Astrocyte (in vitro differentiated cells and primary cell): ENCODE measurements around the gene RAB19. TPM values are rescaled to one million over a fixed set of nuclear protein-coding genes. Genes with fewer than 3 reads are reported as not detected.
A peak's percentile ranks its signal among the peaks of the same experiment; 100 is the strongest.

ENCODE experiments used
- DNase-seq: peaks from one replicate; pipeline ENCODE4 v3.0.0-alpha.2; 2010; ENCODE audit warnings: low read depth
- FAIRE-seq: peaks from 2 replicates; lab custom pipeline; 2011; peaks lifted over from hg19 to GRCh38; lab: Jason Lieb, UNC
- H2AFZ ChIP-seq: 2 replicates; pipeline ENCODE4 v1.6.0; 2012; ENCODE audit warnings: low read depth, low read length, inconsistent platforms
- H3K27ac ChIP-seq: 2 replicates; pipeline ENCODE4 v1.5.1; 2011; ENCODE audit warnings: low read depth, low read length, inconsistent platforms
- H3K27me3 ChIP-seq: 2 replicates; pipeline ENCODE4 v1.6.0; 2011; ENCODE audit warnings: low read length, inconsistent platforms; ENCODE audit not compliant: insufficient read depth
- H3K36me3 ChIP-seq: 2 replicates; pipeline ENCODE4 v1.5.1; 2011; ENCODE audit warnings: low read length, inconsistent platforms; ENCODE audit not compliant: insufficient read depth
- H3K4me1 ChIP-seq: 2 replicates; pipeline ENCODE4 v1.5.1; 2011; ENCODE audit warnings: low read length, inconsistent platforms; ENCODE audit not compliant: insufficient read depth
- H3K4me2 ChIP-seq: 2 replicates; pipeline ENCODE4 v1.6.0; 2012; ENCODE audit warnings: low read length, inconsistent platforms
- H3K4me3 ChIP-seq: 2 replicates; pipeline ENCODE4 v1.5.1; 2011; ENCODE audit warnings: low read depth, mild to moderate bottlenecking, low read length, inconsistent platforms; ENCODE audit not compliant: insufficient read depth
- H3K79me2 ChIP-seq: 2 replicates; pipeline ENCODE4 v1.6.0; 2012; ENCODE audit warnings: mild to moderate bottlenecking, low read length, inconsistent platforms; ENCODE audit not compliant: insufficient read depth
- H3K9ac ChIP-seq: 2 replicates; pipeline ENCODE4 v1.6.0; 2012; ENCODE audit warnings: mild to moderate bottlenecking, low read length, inconsistent platforms
- H3K9me3 ChIP-seq: 2 replicates; pipeline ENCODE4 v1.5.1; 2012; ENCODE audit warnings: low read depth, mild to moderate bottlenecking, low read length, inconsistent platforms; ENCODE audit not compliant: insufficient read depth
- H4K20me1 ChIP-seq: 2 replicates; pipeline ENCODE4 v1.6.0; 2012; ENCODE audit warnings: low read length, inconsistent platforms; ENCODE audit not compliant: insufficient read depth
- H3K27ac Mint-ChIP-seq: one replicate; pipeline ENCODE4 v1.8.0; 2021; ENCODE audit warnings: mild to moderate bottlenecking, mixed read lengths; ENCODE audit not compliant: unreplicated experiment
- H3K27me3 Mint-ChIP-seq: one replicate; pipeline ENCODE4 v1.8.0; 2021; ENCODE audit warnings: low read depth, mixed read lengths; ENCODE audit not compliant: unreplicated experiment
- H3K36me3 Mint-ChIP-seq: one replicate; pipeline ENCODE4 v1.8.0; 2021; ENCODE audit warnings: low read depth, mixed read lengths; ENCODE audit not compliant: unreplicated experiment
- H3K4me1 Mint-ChIP-seq: one replicate; pipeline ENCODE4 v1.8.0; 2021; ENCODE audit warnings: low read depth, mixed read lengths; ENCODE audit not compliant: unreplicated experiment
- H3K4me3 Mint-ChIP-seq: one replicate; pipeline ENCODE4 v1.8.0; 2021; ENCODE audit warnings: mild to moderate bottlenecking, moderate library complexity, mixed read lengths; ENCODE audit not compliant: unreplicated experiment
- H3K9me3 Mint-ChIP-seq: one replicate; pipeline ENCODE4 v1.8.0; 2021; ENCODE audit warnings: mild to moderate bottlenecking, mixed read lengths; ENCODE audit not compliant: unreplicated experiment
- EZH2 ChIP-seq: IDR thresholded peaks from 2 replicates; pipeline ENCODE4 v1.6.1; 2012; ENCODE audit warnings: mild to moderate bottlenecking, low read length, inconsistent platforms; ENCODE audit not compliant: insufficient read depth
- total RNA-seq: library from RNA; stranded (reverse); gene quantifications from 2 replicates; pipeline ENCODE4 v1.2.1, GENCODE V29; 2021
- TF ChIP-seq, protein P1 (sequence below): IDR thresholded peaks from 2 replicates; pipeline ENCODE4 v1.5.1; 2011; ENCODE audit warnings: low read depth, mild to moderate bottlenecking, inconsistent platforms, low read length, moderate library complexity; ENCODE audit not compliant: insufficient read depth

RAB19 gene
- total RNA-seq, 1 donor from 2014 or later: not detected

DNA sequence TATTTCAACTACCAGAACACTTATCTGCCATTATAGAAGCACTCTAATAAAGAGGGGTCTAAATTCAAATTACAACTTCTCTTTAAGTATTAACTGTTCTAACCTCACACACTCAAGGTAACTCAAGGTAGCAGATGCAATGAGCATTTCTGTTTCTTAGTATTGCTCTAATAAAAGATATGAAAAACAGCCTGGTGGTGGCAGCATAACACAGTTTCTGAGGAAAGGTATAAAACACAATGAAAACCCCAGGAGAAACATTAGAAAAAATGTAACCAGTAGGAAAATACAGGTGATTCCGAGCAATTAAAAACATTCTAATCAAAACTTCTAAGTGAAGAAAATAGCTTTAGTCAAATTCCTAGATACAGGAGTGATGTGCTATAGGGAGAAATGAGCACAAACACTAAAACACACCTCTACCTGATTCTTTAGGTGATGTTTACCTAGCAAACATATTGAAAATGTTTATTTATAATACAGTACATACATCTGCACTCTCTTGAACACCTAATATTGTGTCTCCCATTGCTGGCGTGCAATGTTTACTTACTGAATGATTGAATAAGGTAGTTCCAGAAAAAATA lies 72.0 kb downstream of the RAB19 start:
- H3K4me1 ChIP-seq: peaks cover 5% of the 10 kb centered on the region
- no peak for FAIRE-seq
- peaks cover 1% of the 10 kb centered on the region for H3K36me3 Mint-ChIP-seq
- no peaks in the 10 kb centered on the region for H3K9me3 Mint-ChIP-seq
- H2AFZ ChIP-seq: no peak overlapping the region
- H3K27ac ChIP-seq: no peak overlapping the region
- no peak overlapping the region for H3K4me3 Mint-ChIP-seq
- no peaks in the 10 kb centered on the region for H3K9me3 ChIP-seq
- DNase-seq: peak; percentile 7
- H3K27me3 ChIP-seq: no peaks in the 10 kb centered on the region
- no peaks in the 10 kb centered on the region for H3K36me3 ChIP-seq
- no peak for TF ChIP-seq EZH2
- TF ChIP-seq, protein P1, sequence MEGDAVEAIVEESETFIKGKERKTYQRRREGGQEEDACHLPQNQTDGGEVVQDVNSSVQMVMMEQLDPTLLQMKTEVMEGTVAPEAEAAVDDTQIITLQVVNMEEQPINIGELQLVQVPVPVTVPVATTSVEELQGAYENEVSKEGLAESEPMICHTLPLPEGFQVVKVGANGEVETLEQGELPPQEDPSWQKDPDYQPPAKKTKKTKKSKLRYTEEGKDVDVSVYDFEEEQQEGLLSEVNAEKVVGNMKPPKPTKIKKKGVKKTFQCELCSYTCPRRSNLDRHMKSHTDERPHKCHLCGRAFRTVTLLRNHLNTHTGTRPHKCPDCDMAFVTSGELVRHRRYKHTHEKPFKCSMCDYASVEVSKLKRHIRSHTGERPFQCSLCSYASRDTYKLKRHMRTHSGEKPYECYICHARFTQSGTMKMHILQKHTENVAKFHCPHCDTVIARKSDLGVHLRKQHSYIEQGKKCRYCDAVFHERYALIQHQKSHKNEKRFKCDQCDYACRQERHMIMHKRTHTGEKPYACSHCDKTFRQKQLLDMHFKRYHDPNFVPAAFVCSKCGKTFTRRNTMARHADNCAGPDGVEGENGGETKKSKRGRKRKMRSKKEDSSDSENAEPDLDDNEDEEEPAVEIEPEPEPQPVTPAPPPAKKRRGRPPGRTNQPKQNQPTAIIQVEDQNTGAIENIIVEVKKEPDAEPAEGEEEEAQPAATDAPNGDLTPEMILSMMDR: peak; percentile 55
- H3K4me3 ChIP-seq: no peak overlapping the region
- no peaks in the 10 kb centered on the region for H3K27me3 Mint-ChIP-seq
- H3K27ac Mint-ChIP-seq: no peak overlapping the region
- peaks cover 68% of the 10 kb centered on the region for H4K20me1 ChIP-seq
- no peak overlapping the region for H3K4me2 ChIP-seq
- H3K9ac ChIP-seq: no peak overlapping the region
- peaks cover 76% of the 10 kb centered on the region for H3K79me2 ChIP-seq
- H3K4me1 Mint-ChIP-seq: peaks cover 5% of the 10 kb centered on the region

DNA sequence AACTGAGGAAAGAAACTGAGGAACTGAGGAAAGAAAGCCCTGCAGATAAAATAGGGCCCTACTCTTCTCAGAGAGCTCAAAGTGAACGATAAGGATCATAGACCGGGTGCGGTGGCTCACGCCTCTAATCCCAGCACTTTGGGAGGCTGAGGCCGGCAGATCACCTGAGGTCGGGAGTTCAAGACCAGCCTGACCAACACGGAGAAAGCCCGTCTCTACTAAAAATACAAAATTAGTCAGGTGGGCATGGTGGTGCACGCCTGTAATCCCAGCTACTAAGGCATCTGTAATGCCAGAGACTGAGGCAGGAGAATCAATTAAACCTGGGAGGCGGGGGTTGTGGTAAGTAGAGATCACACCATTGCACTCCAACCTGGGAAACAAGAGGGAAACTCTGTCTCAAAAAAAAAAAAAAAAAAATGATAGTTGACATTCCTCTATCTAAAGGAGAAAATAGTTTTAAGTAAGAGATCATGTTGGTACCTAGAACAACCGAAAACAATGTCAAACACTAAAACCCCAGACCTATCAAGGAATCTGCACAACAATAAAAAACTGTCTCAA lies 72.9 kb downstream of the RAB19 start:
- Histone ChIP-seq H3K4me3 (no peak overlapping the region), H3K4me2 (no peak overlapping the region), H4K20me1 (peaks cover 60% of the 10 kb centered on the region), H3K36me3 (no peaks in the 10 kb centered on the region), H3K4me1 (peaks cover 5% of the 10 kb centered on the region), H3K27me3 (no peaks in the 10 kb centered on the region), H3K79me2 (peaks cover 68% of the 10 kb centered on the region), H3K27ac (no peak overlapping the region), H3K9ac (no peak overlapping the region), H3K9me3 (no peaks in the 10 kb centered on the region), H2AFZ (no peak overlapping the region)
- H3K36me3 Mint-ChIP-seq: no peaks in the 10 kb centered on the region
- FAIRE-seq: no peak
- peaks cover 5% of the 10 kb centered on the region for H3K4me1 Mint-ChIP-seq
- H3K9me3 Mint-ChIP-seq: no peaks in the 10 kb centered on the region
- no peak for TF ChIP-seq EZH2
- TF ChIP-seq, protein P1: no peak
- peak overlapping the region; percentile 98 for H3K4me3 Mint-ChIP-seq
- H3K27ac Mint-ChIP-seq: peak overlapping the region; percentile 26
- DNase-seq: no peak
- no peaks in the 10 kb centered on the region for H3K27me3 Mint-ChIP-seq

Other genes starting within 250 kb of the RAB19 start
- 4.9 and 5.4 TPM in 2 replicates for gene KDM7A, start 227.1 kb upstream of the RAB19 start, total RNA-seq
- gene SLC37A3, start 5.5 kb upstream of the RAB19 start, total RNA-seq: 68.2 and 71.0 TPM in 2 replicates
- 91.7 and 95.7 TPM in 2 replicates for gene MKRN1, start 75.4 kb downstream of the RAB19 start, total RNA-seq
- gene DENND2A, start 236.8 kb downstream of the RAB19 start, total RNA-seq: 41.7 and 42.1 TPM in 2 replicates